Breast epithelium (tissue), 4 donors: Measurements from ENCODE around the gene C14orf180. TPM values are rescaled to one million over a fixed set of nuclear protein-coding genes. Genes with fewer than 3 reads are reported as not detected.

ENCODE experiments used
- DNase-seq, 2 donors: peaks; one replicate each; pipeline ENCODE4 v3.0.0-alpha.2; 2019; ENCODE audit warnings: low spot score in 2 of 2
- H3K27ac ChIP-seq, 2 donors: fragments of 200-600 bp; sonication (generic) in 1 of 2; one replicate each; pipeline ENCODE4 v1.5.1; 2016 to 2019; ENCODE audit warnings: mild to moderate bottlenecking in 1 of 2
- H3K27me3 ChIP-seq, 2 donors: fragments of 200-600 bp; sonication (generic) in 1 of 2; one replicate each; pipeline versions ENCODE4 v1.5.1 to v1.6.0; 2017 to 2019; ENCODE audit warnings: control low read depth in 1 of 2, mild to moderate bottlenecking in 1 of 2
- H3K36me3 ChIP-seq: fragments of 200-600 bp; one replicate; pipeline ENCODE4 v1.5.1; 2019
- H3K4me1 ChIP-seq, 2 donors: fragments of 200-600 bp; sonication (generic); one replicate each; pipeline ENCODE4 v1.5.1; 2016 to 2019; ENCODE audit warnings: control low read depth in 1 of 2
- H3K4me3 ChIP-seq, 3 donors: fragments of 200-600 bp; sonication (generic); 1 replicate in 2 of 3; 2 replicates in 1 of 3; pipeline ENCODE4 v1.5.1; 2016 to 2019; ENCODE audit warnings: mild to moderate bottlenecking in 3 of 3, moderate library complexity in 2 of 3
- H3K9me3 ChIP-seq, 2 donors: fragments of 200-600 bp; sonication (generic) in 1 of 2; one replicate each; pipeline ENCODE4 v1.5.1; 2016 to 2019; ENCODE audit warnings: control low read depth in 1 of 2
- POLR2A ChIP-seq: fragments of 450-650 bp; IDR thresholded peaks from one replicate; pipeline ENCODE4 v1.6.1; 2016; ENCODE audit warnings: antibody characterized with exemption, mild to moderate bottlenecking, moderate library complexity
- POLR2AphosphoS5 ChIP-seq, 3 donors: sonication (generic); formaldehyde crosslinking; IDR thresholded peaks; one replicate each; pipeline ENCODE4 v1.6.1; 2017; ENCODE audit warnings: antibody characterized with exemption in 3 of 3
- intact Hi-C: fragments of 100-400 bp; cut with DNase I; formaldehyde crosslinking; loops from one replicate; pipeline ENCODE4 v1.15.1; 2023; ENCODE audit warnings: low total_unique reads
- total RNA-seq, 3 donors: library from RNA; depleted of rRNA; stranded (reverse); fragments of >200 nt; gene quantifications; one replicate each; pipeline ENCODE4 v1.1.0, GENCODE V29; 2016
- TF ChIP-seq, protein P1 (sequence below), 3 donors: fragments of 450-650 bp; IDR thresholded peaks; one replicate each; pipeline ENCODE4 v1.5.1; 2016 to 2017; ENCODE audit warnings: antibody characterized with exemption in 3 of 3, mild to moderate bottlenecking in 3 of 3, moderate library complexity in 3 of 3

The C14orf180 gene
- total RNA-seq, 3 donors from 2014 or later, result 1.3 to 32.3 (median 4.2) TPM

DNA sequence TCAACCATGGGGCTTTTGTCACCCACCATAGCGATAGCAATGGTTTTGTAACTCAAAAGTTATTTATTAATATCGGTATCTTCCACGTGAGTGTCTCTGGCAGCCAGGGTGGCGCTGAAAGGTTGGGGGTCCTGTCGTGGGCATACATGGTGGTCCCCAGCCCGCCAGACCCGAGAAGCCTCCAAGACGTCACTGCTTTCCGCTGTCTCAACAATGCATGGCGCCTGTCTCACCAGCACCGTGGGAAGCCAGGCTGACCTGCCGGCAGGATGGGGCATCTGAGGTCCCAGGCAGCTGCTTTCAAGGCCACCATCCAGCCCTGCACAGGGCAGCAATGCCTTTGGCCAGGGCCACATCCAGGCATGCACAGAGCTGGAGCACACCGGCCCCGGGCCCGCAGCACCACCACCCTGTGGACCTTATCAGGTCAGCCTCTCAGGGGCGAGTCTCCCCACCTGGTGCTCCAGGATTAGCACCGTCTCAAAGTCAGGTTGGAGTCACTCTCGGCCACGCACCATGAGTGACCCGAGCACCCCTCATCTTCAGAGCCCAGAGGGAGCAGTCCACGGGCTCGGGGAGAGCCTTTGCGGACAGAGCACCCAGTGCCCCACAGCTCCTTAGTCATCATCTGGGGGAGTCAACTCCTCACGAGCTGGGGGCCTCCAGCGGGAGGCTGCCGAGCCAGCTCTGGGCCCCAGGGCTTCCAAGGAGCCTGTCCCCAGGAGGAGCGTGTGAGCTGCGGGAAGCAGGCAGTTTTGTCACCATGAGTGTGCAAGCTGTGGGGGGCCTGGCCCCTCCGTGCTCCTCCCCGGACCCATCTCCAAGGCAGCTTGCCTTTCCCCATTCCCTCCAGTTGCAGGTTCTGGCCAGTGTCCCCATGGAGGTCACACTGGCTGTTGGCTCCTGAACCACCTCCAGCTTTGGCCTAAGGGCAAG lies 14.6 kb upstream of the C14orf180 start:
- no peak for DNase-seq
- H3K9me3 ChIP-seq, result no peaks in the 10 kb centered on the region
- H3K4me3 ChIP-seq, result no peak overlapping the region
- H3K27me3 ChIP-seq, result peaks cover 5 to 93% of the 10 kb centered on the region in 2 donors
- H3K36me3 ChIP-seq, result no peaks in the 10 kb centered on the region
- H3K4me1 ChIP-seq, result peaks cover 0 to 8% of the 10 kb centered on the region in 2 donors
- TF ChIP-seq POLR2AphosphoS5 (IDR thresholded peaks at IDR 0.05) (no peak), POLR2A (no peak)
- TF ChIP-seq, protein P1, sequence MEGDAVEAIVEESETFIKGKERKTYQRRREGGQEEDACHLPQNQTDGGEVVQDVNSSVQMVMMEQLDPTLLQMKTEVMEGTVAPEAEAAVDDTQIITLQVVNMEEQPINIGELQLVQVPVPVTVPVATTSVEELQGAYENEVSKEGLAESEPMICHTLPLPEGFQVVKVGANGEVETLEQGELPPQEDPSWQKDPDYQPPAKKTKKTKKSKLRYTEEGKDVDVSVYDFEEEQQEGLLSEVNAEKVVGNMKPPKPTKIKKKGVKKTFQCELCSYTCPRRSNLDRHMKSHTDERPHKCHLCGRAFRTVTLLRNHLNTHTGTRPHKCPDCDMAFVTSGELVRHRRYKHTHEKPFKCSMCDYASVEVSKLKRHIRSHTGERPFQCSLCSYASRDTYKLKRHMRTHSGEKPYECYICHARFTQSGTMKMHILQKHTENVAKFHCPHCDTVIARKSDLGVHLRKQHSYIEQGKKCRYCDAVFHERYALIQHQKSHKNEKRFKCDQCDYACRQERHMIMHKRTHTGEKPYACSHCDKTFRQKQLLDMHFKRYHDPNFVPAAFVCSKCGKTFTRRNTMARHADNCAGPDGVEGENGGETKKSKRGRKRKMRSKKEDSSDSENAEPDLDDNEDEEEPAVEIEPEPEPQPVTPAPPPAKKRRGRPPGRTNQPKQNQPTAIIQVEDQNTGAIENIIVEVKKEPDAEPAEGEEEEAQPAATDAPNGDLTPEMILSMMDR (IDR thresholded peaks at IDR 0.05), result no peak
- no peak overlapping the region for H3K27ac ChIP-seq
- intact Hi-C loops, result loop anchor here (10.0 kb wide), 2 partner anchors 430 to 470 kb away; partner anchors contain the start of gene KIF26A

GRCh38 chr14:104567141-104567956 lies 12.2 kb upstream of the C14orf180 start:
- no peaks in the 10 kb centered on the region for H3K9me3 ChIP-seq
- H3K27me3 ChIP-seq, result peaks cover 5 to 89% of the 10 kb centered on the region in 2 donors
- intact Hi-C loops, result loop anchor here (10.0 kb wide), 2 partner anchors 433 to 473 kb away; partner anchors contain the start of gene KIF26A
- peaks cover 0 to 8% of the 10 kb centered on the region in 2 donors for H3K4me1 ChIP-seq
- H3K36me3 ChIP-seq, result no peaks in the 10 kb centered on the region
- DNase-seq, result no peak
- no peak overlapping the region for H3K4me3 ChIP-seq
- no peak overlapping the region for H3K27ac ChIP-seq
- TF ChIP-seq, protein P1 (IDR thresholded peaks at IDR 0.05), result no peak
- TF ChIP-seq POLR2A (no peak), POLR2AphosphoS5 (IDR thresholded peaks at IDR 0.05) (no peak)

- H3K9me3 ChIP-seq, result no peaks in the 10 kb centered on the region
- no peak for TF ChIP-seq POLR2AphosphoS5 (IDR thresholded peaks at IDR 0.05)
- TF ChIP-seq, protein P1 (IDR thresholded peaks at IDR 0.05), result no peak
- no peak for TF ChIP-seq POLR2A
- H3K27me3 ChIP-seq, result peaks cover 5 to 89% of the 10 kb centered on the region in 2 donors
- H3K4me3 ChIP-seq, result no peak overlapping the region
- peaks cover 0 to 8% of the 10 kb centered on the region in 2 donors for H3K4me1 ChIP-seq
- no peaks in the 10 kb centered on the region for H3K36me3 ChIP-seq
- intact Hi-C loops, result loop anchor here (10.0 kb wide), 2 partner anchors 433 to 473 kb away; partner anchors contain the start of gene KIF26A
- DNase-seq, result no peak
- no peak overlapping the region for H3K27ac ChIP-seq
Observed at GRCh38 chr14:104567957-104568225, 11.7 kb upstream of the C14orf180 start.

DNA sequence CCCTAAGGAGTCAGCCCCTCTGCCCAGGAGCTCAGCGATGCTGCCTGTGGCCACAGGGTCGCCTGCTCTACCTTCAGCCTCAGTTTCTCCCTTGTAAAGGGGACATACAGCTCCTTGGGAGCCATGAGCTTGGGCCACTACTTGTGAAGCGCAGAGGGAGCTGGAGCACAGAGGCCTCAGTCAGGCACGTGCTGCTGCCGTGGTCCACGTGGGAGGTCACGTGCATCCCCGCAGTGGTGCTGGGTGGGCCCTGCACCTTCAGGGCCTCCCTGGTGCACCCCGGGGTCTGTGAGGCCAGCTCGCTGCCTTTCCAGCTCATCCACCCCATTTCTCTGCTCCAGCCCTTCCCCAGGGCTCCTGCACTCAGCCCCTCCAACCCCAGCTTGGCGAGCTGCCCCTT lies 10.9 kb upstream of the C14orf180 start:
- Histone ChIP-seq H3K4me3 (no peak overlapping the region), H3K4me1 (peaks cover 0 to 8% of the 10 kb centered on the region in 2 donors), H3K9me3 (no peaks in the 10 kb centered on the region), H3K27me3 (peaks cover 5 to 86% of the 10 kb centered on the region in 2 donors), H3K36me3 (no peaks in the 10 kb centered on the region), H3K27ac (no peak overlapping the region)
- no peak for DNase-seq
- TF ChIP-seq, protein P1 (IDR thresholded peaks at IDR 0.05), result no peak
- TF ChIP-seq POLR2AphosphoS5 (IDR thresholded peaks at IDR 0.05), result no peak
- TF ChIP-seq POLR2A, result no peak
- intact Hi-C loops, result loop anchor here (10.0 kb wide), 2 partner anchors 434 to 474 kb away; partner anchors contain the start of gene KIF26A
